HG02840 (cell line): ENCODE results near the gene CLEC16A.
"Not testable (repeated sequence)": the region's sequence is repeated elsewhere in the genome, so short reads cannot be mapped to it uniquely, and the experiment has no call there.

Experiments
- ATAC-seq: cut with Tn5 transposase; IDR thresholded peaks from one replicate; pipeline ENCODE4 v1.9.1; 2021; ENCODE audit warnings: mild to moderate bottlenecking, moderate library complexity, moderate number of reproducible peaks; ENCODE audit not compliant: unreplicated experiment, low FRiP score

Gene CLEC16A

GRCh38 chr16:11205065-11205699 lies 260.8 kb downstream of the CLEC16A start:
- no peak for ATAC-seq

GRCh38 chr16:11205754-11206581 lies 261.6 kb downstream of the CLEC16A start:
- ATAC-seq = no peak

GRCh38 chr16:11207646-11208045 lies 263.3 kb downstream of the CLEC16A start:
- no peak for ATAC-seq

- no peak for ATAC-seq
These were observed 264.7 kb downstream of the CLEC16A start for GRCh38 chr16:11208916-11209665.

GRCh38 chr16:11210260-11210659 lies 265.9 kb downstream of the CLEC16A start:
- no peak for ATAC-seq

- no peak for ATAC-seq
These were observed 267.0 kb downstream of the CLEC16A start for GRCh38 chr16:11211061-11211976.

GRCh38 chr16:11211977-11212797 lies 267.8 kb downstream of the CLEC16A start:
- ATAC-seq = no peak

- ATAC-seq = no peak
These were observed 268.4 kb downstream of the CLEC16A start for GRCh38 chr16:11212798-11213196.

GRCh38 chr16:11213373-11213772 lies 269.0 kb downstream of the CLEC16A start:
- no peak for ATAC-seq

- no peak for ATAC-seq
These were observed 269.4 kb downstream of the CLEC16A start for GRCh38 chr16:11213799-11214198.

- ATAC-seq = no peak
These were observed 271.7 kb downstream of the CLEC16A start for GRCh38 chr16:11215935-11216556.

- ATAC-seq = no peak
These were observed 273.6 kb downstream of the CLEC16A start for GRCh38 chr16:11217651-11218603.

GRCh38 chr16:11218604-11218962 lies 274.2 kb downstream of the CLEC16A start:
- no peak for ATAC-seq

GRCh38 chr16:11219178-11219577 lies 274.8 kb downstream of the CLEC16A start:
- ATAC-seq = no peak

- ATAC-seq = not testable (repeated sequence)
These were observed 276.1 kb downstream of the CLEC16A start for GRCh38 chr16:11220507-11220906.

- no peak for ATAC-seq
These were observed 279.9 kb downstream of the CLEC16A start for GRCh38 chr16:11224096-11224893.
